Right lobe of liver (tissue), 6 donors: ENCODE measurements around the gene HSDL1. TPM values are rescaled to one million over a fixed set of nuclear protein-coding genes. Genes with fewer than 3 reads are reported as not detected.
"Not testable (repeated sequence)": the region's sequence is repeated elsewhere in the genome, so short reads cannot be mapped to it uniquely, and the experiment has no call there.

Experiments used
- ATAC-seq, 4 donors: fragments of 200-7000 bp; cut with Tn5 transposase; one replicate each; pipeline ENCODE4 v1.9.1; 2020; ENCODE audit warnings: mild to moderate bottlenecking in 4 of 4, moderate library complexity in 4 of 4
- DNase-seq, 3 donors: peaks; one replicate each; pipeline ENCODE4 v3.0.0-alpha.2; 2020
- H3K27ac ChIP-seq, 3 donors: fragments of 200-600 bp; one replicate each; pipeline ENCODE4 v1.8.0; 2022
- H3K27me3 ChIP-seq, 2 donors: fragments of 200-600 bp; one replicate each; pipeline ENCODE4 v1.8.0; 2022
- H3K36me3 ChIP-seq, 4 donors: fragments of 200-600 bp; sonication (generic) in 1 of 4; one replicate each; pipeline versions ENCODE4 v1.5.1 to v1.8.0; 2017 to 2022; ENCODE audit warnings: control low read depth in 1 of 4
- H3K4me1 ChIP-seq, 4 donors: fragments of 200-600 bp; sonication (generic) in 1 of 4; one replicate each; pipeline versions ENCODE4 v1.5.1 to v1.8.0; 2017 to 2022; ENCODE audit warnings: control low read depth in 1 of 4
- H3K4me3 ChIP-seq, 3 donors: fragments of 200-600 bp; one replicate each; pipeline ENCODE4 v1.8.0; 2022
- H3K9me3 ChIP-seq, 4 donors: fragments of 200-600 bp; sonication (generic) in 1 of 4; one replicate each; pipeline versions ENCODE4 v1.5.1 to v1.8.0; 2017 to 2022; ENCODE audit warnings: control low read depth in 1 of 4
- CTCF ChIP-seq, 4 donors: fragments of 200-600 bp in 3 of 4; fragments of 450-650 bp in 1 of 4; IDR thresholded peaks; one replicate each; pipeline versions ENCODE4 v1.5.1 to v1.8.0; 2016 to 2022; ENCODE audit warnings: antibody characterized with exemption in 4 of 4, mild to moderate bottlenecking in 2 of 4
- POLR2A ChIP-seq: fragments of 450-650 bp; IDR thresholded peaks from one replicate; pipeline ENCODE4 v1.6.1; 2017; ENCODE audit warnings: antibody characterized with exemption, mild to moderate bottlenecking
- WGBS: methylation state at CpG from one replicate; pipeline ENCODE4 v1.1.6; 2018; ENCODE audit warnings: low coverage, low lambda C conversion rate; ENCODE audit not compliant: insufficient coverage; ENCODE audit errors: missing lambda C conversion rate; 5-methylcytosine and 5-hydroxymethylcytosine counted together
- intact Hi-C, 2 donors: fragments of 100-400 bp; cut with DNase I; formaldehyde crosslinking; loops; one replicate each; pipeline versions ENCODE4 v1.11.2 to v1.14.1; 2022
- total RNA-seq, 6 experiments: library from RNA; depleted of rRNA in 2 of 6; stranded (reverse); fragments of >200 nt in 2 of 6; fragmentation: NEBNext Ultra II Directional in 3 of 6; extraction: Animal tissue kit (Norgen Biotek cat#: 25700) in 3 of 6; gene quantifications; one replicate each; pipeline versions ENCODE4 v1.1.0 to v1.2.4, GENCODE V29; 2016 to 2023
- donor health status: DM: no; HTN: yes; CAD: no.
- donor health status: DM: no; HTN: no; CAD: no.
- donor health status: DM: no; HTN: no; CAD: no.
- donor health status: DM: no; HTN: yes; CAD: no.
- donor health status: DM: no; HTN: yes; CAD: no.

HSDL1 gene
- total RNA-seq, 6 experiments from 2014 or later, result 4.3 to 8.1 (median 6.2) TPM

- H3K27ac ChIP-seq, result no peak overlapping the region
- WGBS, result 97% methylated on average over 4 of the region's 10 CpGs
- peaks cover 0 to 4% (median 0%) of the 10 kb centered on the region in 4 donors for H3K4me1 ChIP-seq
- no peak overlapping the region for H3K4me3 ChIP-seq
- no peaks in the 10 kb centered on the region for H3K36me3 ChIP-seq
- intact Hi-C loops, result no loop called here
- H3K27me3 ChIP-seq, result no peaks in the 10 kb centered on the region
- no peak for ATAC-seq
- DNase-seq, result no peak
- TF ChIP-seq CTCF (IDR thresholded peaks at IDR 0.05) (no peak), POLR2A (no peak)
- no peaks in the 10 kb centered on the region for H3K9me3 ChIP-seq
Measured at GRCh38 chr16:84121007-84121406, 24.0 kb downstream of the HSDL1 start.

GRCh38 chr16:84120023-84120422 lies 25.0 kb downstream of the HSDL1 start:
- no peak for ATAC-seq

GRCh38 chr16:84119368-84119767 lies 25.6 kb downstream of the HSDL1 start:
- ATAC-seq (no peak), DNase-seq (no peak)
- WGBS, result 90% methylated on average over 8 of the region's 13 CpGs
- no peaks in the 10 kb centered on the region for H3K27me3 ChIP-seq
- intact Hi-C loops, result no loop called here
- TF ChIP-seq CTCF (IDR thresholded peaks at IDR 0.05), result no peak
- no peak for TF ChIP-seq POLR2A
- no peak overlapping the region for H3K4me3 ChIP-seq
- H3K4me1 ChIP-seq, result peaks cover 0 to 15% (median 0%) of the 10 kb centered on the region in 4 donors
- no peaks in the 10 kb centered on the region for H3K9me3 ChIP-seq
- H3K36me3 ChIP-seq, result no peaks in the 10 kb centered on the region
- no peak overlapping the region for H3K27ac ChIP-seq

More at GRCh38 chr16:84120023-84120422, 25.0 kb downstream of the HSDL1 start:
- WGBS, result no CpG with 5 or more reads among the region's 5 CpGs
- Histone ChIP-seq H3K36me3 (no peaks in the 10 kb centered on the region), H3K9me3 (no peaks in the 10 kb centered on the region), H3K4me1 (peaks cover 0 to 13% (median 0%) of the 10 kb centered on the region in 4 donors), H3K27ac (no peak overlapping the region), H3K27me3 (no peaks in the 10 kb centered on the region), H3K4me3 (no peak overlapping the region)
- TF ChIP-seq POLR2A (no peak), CTCF (IDR thresholded peaks at IDR 0.05) (no peak)
- intact Hi-C loops, result no loop called here
- no peak for DNase-seq

- DNase-seq, H3K4me3 ChIP-seq, H3K27me3 ChIP-seq, H3K27ac ChIP-seq, H3K9me3 ChIP-seq, ATAC-seq, H3K36me3 ChIP-seq, intact Hi-C loops: not testable (repeated sequence)
- H3K4me1 ChIP-seq, result peaks cover 0 to 15% (median 0%) of the 10 kb centered on the region in 4 donors
- WGBS, result 89% methylated on average over 5 of the region's 5 CpGs
Measured at GRCh38 chr16:84118315-84118714, 26.7 kb downstream of the HSDL1 start.

- H3K36me3 ChIP-seq, result no peaks in the 10 kb centered on the region
- H3K9me3 ChIP-seq, result no peaks in the 10 kb centered on the region
- intact Hi-C loops, result no loop called here
- peak overlapping the region; percentile 82 to 90 (median 84) for H3K27ac ChIP-seq
- H3K27me3 ChIP-seq, result no peaks in the 10 kb centered on the region
- peaks cover 0 to 15% (median 0%) of the 10 kb centered on the region in 4 donors for H3K4me1 ChIP-seq
- WGBS, result 4% methylated on average over 12 of the region's 12 CpGs
- no peak for DNase-seq
- TF ChIP-seq POLR2A (no peak), CTCF (IDR thresholded peaks at IDR 0.05) (no peak)
- peak in 3 of 4 donors; percentile 2 to 5 (median 3) for ATAC-seq
- peak overlapping the region; percentile 78 to 98 (median 96) for H3K4me3 ChIP-seq
Measured at GRCh38 chr16:84117494-84117843, 27.5 kb downstream of the HSDL1 start.
